K562 (cell line): ENCODE results near the gene VILL. TPM values are rescaled to one million over a fixed set of nuclear protein-coding genes. Genes with fewer than 3 reads are reported as not detected.
A peak's percentile ranks its signal among the peaks of the same experiment; 100 is the strongest.

ENCODE experiments used
- ATAC-seq: fragments of 200-7000 bp; cut with Tn5 transposase; 3 replicates; pipeline ENCODE4 v1.9.1; 2020; ENCODE audit warnings: moderate library complexity
- BruUV-seq: library from RNA; stranded (reverse); fragments of 400-500 nt; replicated peaks from 2 replicates; lab custom pipeline; 2021; lab: Mats Ljungman, UMichigan
- CTCF ChIA-PET: fragments of 300-600 bp; formaldehyde crosslinking; extraction: SDS; loops from one replicate; lab custom pipeline; 2021; ENCODE audit warnings: low intra/inter-chr PET ratio; lab: Yijun Ruan, JAX
- POLR2A ChIA-PET: fragments of 300-600, 350-650 bp; sonication (Branson Sonifier 250); formaldehyde crosslinking; extraction: SDS; loops from one replicate; lab custom pipeline; 2021; ENCODE audit warnings: antibody characterized with exemption, inconsistent platforms; lab: Yijun Ruan, JAX
- DNase-seq, 4 experiments: peaks; one replicate each; pipeline versions ENCODE4 v3.0.0 to v3.0.0-alpha.2; 2011 to 2018; ENCODE audit warnings: low spot score in 3 of 4, mixed read lengths in 3 of 4; ENCODE audit errors: extremely low read depth in 1 of 4
- FAIRE-seq: peaks from 2 replicates; lab custom pipeline; 2011; peaks lifted over from hg19 to GRCh38; lab: Jason Lieb, UNC
- H2AFZ ChIP-seq: 2 replicates; pipeline ENCODE4 v1.6.0; 2011; ENCODE audit warnings: low read depth, low read length, control low read depth, inconsistent platforms
- H3K27ac ChIP-seq: fragments of 200-600 bp; 3 replicates; pipeline ENCODE4 v1.8.0; 2011; ENCODE audit warnings: low read depth, mild to moderate bottlenecking, control low read depth, inconsistent platforms, low read length, moderate library complexity, mixed read lengths; ENCODE audit errors: extremely low read depth
- H3K27me3 ChIP-seq, 2 experiments: fragments of 300-600 bp in 1 of 2; 2 replicates in 1 of 2; 3 replicates in 1 of 2; pipeline versions ENCODE4 v1.6.0 to v1.8.0; 2011; ENCODE audit warnings: inconsistent platforms in 2 of 2, low read length in 2 of 2, mild to moderate bottlenecking in 1 of 2, mixed read lengths in 1 of 2, moderate library complexity in 1 of 2; ENCODE audit not compliant: control insufficient read depth in 2 of 2, insufficient read depth in 2 of 2
- H3K36me3 ChIP-seq: fragments of 300-600 bp; 3 replicates; pipeline ENCODE4 v1.8.0; 2011; ENCODE audit warnings: mild to moderate bottlenecking, low read length, inconsistent platforms; ENCODE audit not compliant: control insufficient read depth, insufficient read depth
- H3K4me1 ChIP-seq, 2 experiments: fragments of 200-600 bp in 1 of 2; replicated peaks in 1 of 2; 2 replicates in 1 of 2; 3 replicates in 1 of 2; pipeline versions ENCODE4 v1.5.1 to v1.8.0; 2011; ENCODE audit warnings: inconsistent platforms in 2 of 2, low read length in 2 of 2, mild to moderate bottlenecking in 1 of 2, mixed read lengths in 1 of 2, moderate library complexity in 1 of 2; ENCODE audit not compliant: control insufficient read depth in 2 of 2, insufficient read depth in 2 of 2
- H3K4me2 ChIP-seq: 2 replicates; pipeline ENCODE4 v1.6.1; 2011; ENCODE audit warnings: low read length, control low read depth, inconsistent platforms, mixed read lengths; ENCODE audit not compliant: insufficient read depth
- H3K4me3 ChIP-seq: fragments of 200-600 bp; sonication (generic), shearing (Covaris generic); 2 replicates; pipeline ENCODE4 v1.5.1; 2016; ENCODE audit warnings: control low read depth, inconsistent platforms
- H3K79me2 ChIP-seq: fragments of 200-600 bp; 3 replicates; pipeline ENCODE4 v1.8.0; 2011; ENCODE audit warnings: low read length, inconsistent platforms; ENCODE audit not compliant: control insufficient read depth, insufficient read depth
- H3K9ac ChIP-seq, 2 experiments: 2 replicates each; pipeline versions ENCODE4 v1.6.0 to v1.6.1; 2011; ENCODE audit warnings: low read depth in 2 of 2, low read length in 2 of 2, control low read depth in 1 of 2, inconsistent platforms in 1 of 2, mild to moderate bottlenecking in 1 of 2, mixed read lengths in 1 of 2; ENCODE audit not compliant: insufficient read depth in 1 of 2
- H3K9me1 ChIP-seq: one replicate; pipeline ENCODE4 v1.6.0; 2011; ENCODE audit warnings: inconsistent platforms, mild to moderate bottlenecking, low read length, moderate library complexity; ENCODE audit not compliant: control insufficient read depth, insufficient read depth
- H3K9me3 ChIP-seq: replicated peaks from 2 replicates; pipeline ENCODE4 v1.5.1; 2011; ENCODE audit warnings: low read depth, low read length, inconsistent platforms; ENCODE audit not compliant: control insufficient read depth, insufficient read depth
- H4K20me1 ChIP-seq: replicated peaks from 2 replicates; pipeline ENCODE4 v1.6.1; 2011; ENCODE audit warnings: low read length, inconsistent platforms, mixed read lengths; ENCODE audit not compliant: control insufficient read depth, insufficient read depth
- CBX3 ChIP-seq, 2 experiments: IDR thresholded peaks; 1 replicate in 1 of 2; 2 replicates in 1 of 2; pipeline ENCODE4 v1.6.1; 2012; ENCODE audit warnings: inconsistent platforms in 2 of 2, low read length in 2 of 2, borderline replicate concordance in 1 of 2, control low read depth in 1 of 2
- CXXC5 ChIP-seq: fragments of 250-450 bp; sonication (Bioruptor Pico); IDR thresholded peaks from 2 replicates; pipeline ENCODE4 v1.8.0; 2022; ENCODE audit warnings: inconsistent platforms, mild to moderate bottlenecking, moderate library complexity
- E4F1 ChIP-seq: fragments of 250-450 bp; sonication (Bioruptor Pico); IDR thresholded peaks from 2 replicates; pipeline ENCODE4 v1.5.0; 2021; ENCODE audit warnings: mild to moderate bottlenecking, borderline replicate concordance
- HEY1 ChIP-seq: fragments of 250-450 bp; sonication (Bioruptor Pico); IDR thresholded peaks from 2 replicates; pipeline ENCODE4 v1.5.0; 2020; ENCODE audit warnings: mild to moderate bottlenecking, moderate library complexity, borderline replicate concordance
- ILF3 ChIP-seq: fragments of 450-650 bp; IDR thresholded peaks from 2 replicates; pipeline ENCODE4 v1.6.1; 2018; ENCODE audit warnings: antibody characterized with exemption, mild to moderate bottlenecking, moderate library complexity, borderline replicate concordance
- KAT8 ChIP-seq: fragments of 450-650 bp; IDR thresholded peaks from 2 replicates; pipeline ENCODE4 v1.6.1; 2016; ENCODE audit warnings: low read depth, mild to moderate bottlenecking
- MAZ ChIP-seq, 2 experiments: fragments of 450-650 bp in 1 of 2; sonication (generic) in 1 of 2; formaldehyde crosslinking; IDR thresholded peaks in 1 of 2; conservative IDR thresholded peaks in 1 of 2; 2 replicates each; pipeline versions ENCODE4 v1.4.0 to v1.5.0; 2020; ENCODE audit warnings: mild to moderate bottlenecking in 1 of 2, missing genetic modification reagents in 1 of 2
- MNT ChIP-seq, 2 experiments: fragments of 450-650 bp; conservative IDR thresholded peaks; 2 replicates each; pipeline ENCODE4 v1.6.1; 2017; ENCODE audit warnings: mild to moderate bottlenecking in 2 of 2, moderate library complexity in 2 of 2
- SMAD4 ChIP-seq: fragments of 250-450 bp; sonication (Bioruptor Pico); conservative IDR thresholded peaks from 2 replicates; pipeline ENCODE4 v1.8.0; 2021; ENCODE audit warnings: inconsistent platforms, mild to moderate bottlenecking, moderate library complexity
- TFAP4 ChIP-seq: sonication (generic); formaldehyde crosslinking; IDR thresholded peaks from 2 replicates; pipeline ENCODE4 v1.8.0; 2022; ENCODE audit warnings: missing genetic modification reagents, mild to moderate bottlenecking, moderate library complexity, borderline replicate concordance
- ZNF280A ChIP-seq: fragments of 450-650 bp; IDR thresholded peaks from 2 replicates; pipeline ENCODE4 v1.6.1; 2018; ENCODE audit warnings: mild to moderate bottlenecking, low read depth; ENCODE audit not compliant: partially characterized antibody
- ZNF431 ChIP-seq: sonication (generic); formaldehyde crosslinking; IDR thresholded peaks from 2 replicates; pipeline ENCODE4 v1.8.0; 2022; ENCODE audit warnings: mild to moderate bottlenecking, missing genetic modification reagents
- WGBS: fragments of 100-300 bp; shearing (Covaris generic); methylation state at CpG from one replicate; pipeline ENCODE4 v1.1.6; 2016; ENCODE audit warnings: low coverage, mixed read lengths; ENCODE audit not compliant: insufficient coverage; ENCODE audit errors: missing lambda C conversion rate; 5-methylcytosine and 5-hydroxymethylcytosine counted together
- in situ Hi-C: fragments of 300-500 bp; cut with MboI; formaldehyde crosslinking; loops from 4 replicates; pipeline ENCODE4 v1.15.0; 2018; ENCODE audit warnings: inconsistent platforms, mixed read lengths
- intact Hi-C: fragments of 100-400 bp; cut with micrococcal nuclease; formaldehyde crosslinking; loops from 2 replicates; pipeline ENCODE4 v1.14.2; 2022
- polyA plus RNA-seq, 8 experiments: library from polyadenylated mRNA; depleted of rRNA in 4 of 8; stranded (reverse) in 5 of 8; unstranded in 3 of 8; fragments of >200 nt; fragmentation: Nextera tagmentation in 2 of 8; fragmentation: Illumina TruSeq in 1 of 8; extraction: Ambion mirVana in 2 of 8; extraction: Trizol in 1 of 8; gene quantifications; 2 replicates each; pipeline versions ENCODE4 v1.2.1 to v1.2.3, GENCODE V29; 2011 to 2014; ENCODE audit warnings: inconsistent platforms in 1 of 8, missing spikeins in 1 of 8
- total RNA-seq, 7 experiments: library from RNA; depleted of rRNA in 6 of 7; stranded (reverse); fragments of >200 nt in 6 of 7; fragmentation: Illumina TruSeq in 2 of 7; extraction: Trizol in 2 of 7; gene quantifications; 2 replicates each; pipeline versions ENCODE4 v1.2.1 to v1.2.3, GENCODE V29; 2011 to 2021; ENCODE audit warnings: low replicate concordance in 1 of 7

The VILL gene
- total and polyA plus RNA-seq, 9 of the 15 experiments (the other 6 are each of a cell fraction or from before 2014, with no cell fraction given): 0.11 to 16.0 (median 8.8) TPM

GRCh38 chr3:37991109-37991508 lies 523 bp downstream of the VILL start (continued):
- TF ChIP-seq CBX3 (IDR thresholded peaks at IDR 0.05; ENCODE audit: borderline replicate concordance in 1 of 2, low read length in 2 of 2) (no peak), HEY1 (CRISPR knock-in tag) (no peak), ILF3 (no peak), ZNF280A (no peak), ZNF431 (CRISPR knock-in tag) (no peak), TFAP4 (CRISPR knock-in tag) (no peak)

GRCh38 chr3:37991823-37992222 lies 1.2 kb downstream of the VILL start:
- Histone ChIP-seq H3K27ac (peak overlapping the region; percentile 47; the same call in 2 of the 3 replicates), H3K4me1 (peaks cover 59 to 65% of the 10 kb centered on the region in 2 experiments), H3K9me3 (no peaks in the 10 kb centered on the region), H4K20me1 (no peaks in the 10 kb centered on the region), H3K36me3 (peaks cover 18% of the 10 kb centered on the region), H3K79me2 (peaks cover 22% of the 10 kb centered on the region), H3K4me3 (no peak overlapping the region), H3K9me1 (peaks cover 5% of the 10 kb centered on the region), H3K4me2 (peak overlapping the region; percentile 86; the same call in 1 of the 2 replicates), H3K9ac (peak overlapping the region; percentile 11 to 80; a peak in 2 of 4 replicates), H2AFZ (peak overlapping the region; percentile 97), H3K27me3 (no peaks in the 10 kb centered on the region)
- CTCF ChIA-PET: no interaction called here
- 0 out of 4 replicates have a peak, but pooled peaks of 1 of the 2 experiments have one; percentile 16 for TF ChIP-seq MAZ (CRISPR knock-in tag; conservative IDR thresholded peaks at IDR 0.05 in 1 of 2, IDR thresholded peaks at IDR 0.05 in 1 of 2)
- 0 out of 2 replicates have a peak, but pooled peaks have one; percentile 1 for TF ChIP-seq CXXC5 (CRISPR knock-in tag)
- no peak for TF ChIP-seq E4F1 (CRISPR knock-in tag)
- TF ChIP-seq SMAD4 (CRISPR knock-in tag): no peak
- TF ChIP-seq MNT (conservative IDR thresholded peaks at IDR 0.05): no peak
- no peak for TF ChIP-seq KAT8
- intact Hi-C loops (no loop called here), in situ Hi-C loops (no loop called here)
- WGBS: 89% methylated on average over 7 of the region's 7 CpGs
- POLR2A ChIA-PET: interaction anchor here (0.7 to 1.3 kb wide), 3 partner anchors 10 to 127 kb away, joined by 3 to 5 read pairs (median 4); no protein-coding TSS in a partner anchor
- BruUV-seq: no TSS peak
- ATAC-seq: no peak
- no peak for FAIRE-seq
- no peak for DNase-seq
